Measurements from ENCODE around the gene CYBB.

CYBB gene

DNA sequence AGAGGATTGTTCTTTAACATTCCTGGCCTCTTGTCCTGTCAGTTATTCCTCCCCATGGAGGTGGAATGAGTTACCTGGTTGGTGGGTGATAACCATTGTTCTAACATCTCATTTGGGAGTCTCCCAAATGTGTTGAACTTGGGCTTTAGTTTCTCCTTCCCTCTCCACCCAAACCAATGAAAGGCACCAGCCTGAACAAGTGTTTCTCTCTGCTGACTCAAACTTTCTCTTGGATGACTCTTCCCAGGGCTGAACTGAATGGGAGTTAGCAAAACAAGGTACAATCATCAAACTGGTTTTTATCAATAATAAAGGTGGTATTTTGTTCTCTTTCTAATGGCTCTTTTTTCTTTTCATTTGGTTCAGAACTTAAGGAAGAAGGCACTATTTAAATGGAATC, 64.8 kb downstream of the CYBB start:
- no peak for DNase-seq (ENCODE audit: low read depth)

- DNase-seq (ENCODE audit: low read depth), result no peak
Measured at GRCh38 chrX:37846141-37846540, 66.3 kb downstream of the CYBB start.

- no peak for DNase-seq (ENCODE audit: low read depth)
Measured at GRCh38 chrX:37846558-37846933, 66.7 kb downstream of the CYBB start.

- no peak for DNase-seq (ENCODE audit: low read depth)
Measured at GRCh38 chrX:37846934-37847732, 67.3 kb downstream of the CYBB start, which contains the start of gene DYNLT3. Gene DYNLT3 (minus strand): TSS chrX:37847571. CDS start chrX:37847510, 61 bp downstream.

- DNase-seq (ENCODE audit: low read depth), result no peak
Measured at GRCh38 chrX:37847733-37848197, 67.9 kb downstream of the CYBB start.

DNA sequence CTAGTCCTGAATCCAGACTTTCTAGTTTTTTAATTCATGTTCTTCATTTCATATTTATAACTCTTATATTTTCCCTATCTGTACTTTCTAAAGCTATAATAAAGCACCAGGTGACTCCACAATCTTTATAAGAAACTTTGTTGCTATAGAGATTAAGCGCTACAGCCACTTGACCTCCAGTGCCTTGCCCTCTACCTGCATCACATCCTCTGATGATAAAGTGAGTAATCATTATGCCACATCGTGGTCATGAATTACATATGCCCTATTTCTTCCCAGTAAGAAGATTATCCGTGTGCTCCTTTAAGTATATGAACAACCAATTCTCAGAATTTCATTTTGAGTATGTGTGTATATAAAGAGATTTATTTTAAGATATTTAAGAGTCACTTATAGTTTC, 74.3 kb downstream of the CYBB start:
- DNase-seq (ENCODE audit: low read depth), result no peak

DNA sequence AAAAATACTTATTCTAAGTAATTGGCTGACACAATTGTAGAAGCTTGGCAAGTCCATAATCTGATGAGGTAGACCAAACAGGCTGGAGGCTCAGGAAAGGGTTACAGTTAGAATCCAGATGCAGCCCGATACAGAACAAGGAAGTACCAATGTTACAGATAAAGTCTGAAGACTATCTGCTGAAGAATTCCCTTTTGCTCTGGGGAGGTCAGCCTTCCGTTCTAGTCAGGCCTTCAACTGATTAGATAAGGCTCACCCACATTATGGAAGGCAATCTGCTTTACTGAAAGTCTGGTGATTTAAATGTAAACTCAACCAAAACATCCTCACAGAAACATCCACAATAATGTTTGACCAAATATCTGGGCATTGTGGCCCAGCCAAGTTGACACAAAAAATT, 74.9 kb downstream of the CYBB start:
- DNase-seq (ENCODE audit: low read depth), result no peak

DNA sequence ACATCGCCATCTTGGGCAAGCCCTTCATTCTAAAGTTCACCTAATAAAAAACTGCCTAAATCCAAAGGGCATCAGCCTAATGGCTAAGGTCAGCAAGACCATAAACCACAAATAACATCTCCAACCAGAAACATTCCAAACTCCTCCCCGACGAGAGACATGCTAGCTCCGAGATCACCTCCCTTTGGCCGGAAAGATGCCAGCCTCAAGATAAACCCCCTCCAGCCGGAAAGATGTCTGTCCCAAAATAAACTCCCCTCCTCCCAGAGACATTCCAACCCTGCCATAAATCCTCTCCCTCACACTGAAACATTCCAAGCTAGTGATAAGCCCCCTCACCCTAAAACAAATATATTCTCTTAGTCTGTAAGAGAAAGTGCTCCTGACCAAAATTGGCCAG, 80.9 kb downstream of the CYBB start:
- no peak for DNase-seq (ENCODE audit: low read depth)

GRCh38 chrX:37862851-37863250, 83.0 kb downstream of the CYBB start:
- no peak for DNase-seq (ENCODE audit: low read depth)

Measured in GM04503 (cell line).